ENCODE measurements around the gene FANCC. TPM values are rescaled to one million over a fixed set of nuclear protein-coding genes. Genes with fewer than 3 reads are reported as not detected.

The FANCC gene
- 12.3 TPM for total RNA-seq

- DNase-seq = peak; percentile 85
Observed at GRCh38 chr9:95317119-95317892, at the start of gene FANCC. Gene FANCC, minus strand, starts transcription at chr9:95317709. Its CDS starts 68,418 bp downstream, at chr9:95249291.

- DNase-seq = no peak
Observed at GRCh38 chr9:95366731-95367325, 49.3 kb upstream of the FANCC start.

GRCh38 chr9:95365766-95366165 lies 48.3 kb upstream of the FANCC start:
- DNase-seq = no peak

GRCh38 chr9:95363051-95363841 lies 45.7 kb upstream of the FANCC start:
- no peak for DNase-seq

GRCh38 chr9:95360866-95361265 lies 43.4 kb upstream of the FANCC start:
- no peak for DNase-seq

- no peak for DNase-seq
Observed at GRCh38 chr9:95357316-95357715, 39.8 kb upstream of the FANCC start.

GRCh38 chr9:95355500-95355899 lies 38.0 kb upstream of the FANCC start:
- DNase-seq = no peak

- DNase-seq = no peak
Observed at GRCh38 chr9:95351051-95351450, 33.5 kb upstream of the FANCC start.

- DNase-seq = no peak
Observed at GRCh38 chr9:95350266-95350665, 32.8 kb upstream of the FANCC start.

GRCh38 chr9:95349091-95350038 lies 31.9 kb upstream of the FANCC start:
- DNase-seq = no peak

GRCh38 chr9:95346021-95346420 lies 28.5 kb upstream of the FANCC start:
- no peak for DNase-seq

GRCh38 chr9:95344735-95345325 lies 27.3 kb upstream of the FANCC start:
- DNase-seq = no peak

GRCh38 chr9:95343725-95344287 lies 26.3 kb upstream of the FANCC start:
- no peak for DNase-seq

GRCh38 chr9:95342571-95342970 lies 25.1 kb upstream of the FANCC start:
- DNase-seq = no peak

- no peak for DNase-seq
Observed at GRCh38 chr9:95341293-95341962, 23.9 kb upstream of the FANCC start.

GRCh38 chr9:95338243-95338642 lies 20.7 kb upstream of the FANCC start:
- DNase-seq = no peak

GRCh38 chr9:95336281-95336680 lies 18.8 kb upstream of the FANCC start:
- DNase-seq = no peak

GRCh38 chr9:95333426-95333825 lies 15.9 kb upstream of the FANCC start:
- DNase-seq = no peak

GRCh38 chr9:95332860-95333259 lies 15.4 kb upstream of the FANCC start:
- no peak for DNase-seq

GRCh38 chr9:95330720-95331404 lies 13.4 kb upstream of the FANCC start:
- DNase-seq = no peak
